AG09309 (cell line): ENCODE results near the gene ARHGAP18.

ENCODE experiments used
- DNase-seq: peaks from one replicate; pipeline ENCODE4 v3.0.0-alpha.2; 2010; ENCODE audit warnings: low read depth
- H3K4me3 ChIP-seq: 2 replicates; pipeline ENCODE4 v1.5.1; 2011; ENCODE audit warnings: mild to moderate bottlenecking, low read depth, low read length, moderate library complexity; ENCODE audit not compliant: control insufficient read depth
- CTCF ChIP-seq: IDR thresholded peaks from 2 replicates; pipeline ENCODE4 v1.5.1; 2011; ENCODE audit warnings: mild to moderate bottlenecking, low read depth, low read length, inconsistent platforms; ENCODE audit not compliant: insufficient read depth, control insufficient read depth; ENCODE audit errors: missing control alignments

Gene ARHGAP18

GRCh38 chr6:129740013-129740412, 30.0 kb upstream of the ARHGAP18 start:
- no peak for TF ChIP-seq CTCF
- H3K4me3 ChIP-seq: no peak overlapping the region
- DNase-seq: no peak

DNA sequence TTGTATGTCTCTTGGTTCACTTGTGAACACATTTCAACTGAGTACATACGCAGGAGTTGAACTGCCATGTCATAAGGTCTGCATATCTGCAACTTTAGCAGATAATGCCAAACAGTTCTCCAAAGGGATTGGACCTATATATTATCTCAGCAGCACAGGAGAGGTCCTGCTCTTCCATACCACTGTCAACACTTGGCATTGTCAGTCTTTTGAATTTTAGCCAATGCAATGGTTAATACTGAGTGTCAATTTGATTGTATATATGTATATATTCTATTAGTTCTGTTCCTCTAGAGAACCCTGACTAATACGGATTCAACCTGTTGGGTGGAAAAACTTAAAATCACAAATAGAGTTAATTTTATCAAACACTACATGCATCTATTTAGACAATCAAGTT, 26.1 kb upstream of the ARHGAP18 start:
- DNase-seq: no peak
- H3K4me3 ChIP-seq: no peak overlapping the region
- no peak for TF ChIP-seq CTCF

- no peak for TF ChIP-seq CTCF
- no peak overlapping the region for H3K4me3 ChIP-seq
- no peak for DNase-seq
These were observed 23.3 kb upstream of the ARHGAP18 start for GRCh38 chr6:129733290-129733689.

GRCh38 chr6:129732542-129732941, 22.6 kb upstream of the ARHGAP18 start:
- no peak for TF ChIP-seq CTCF
- no peak for DNase-seq
- H3K4me3 ChIP-seq: no peak overlapping the region

DNA sequence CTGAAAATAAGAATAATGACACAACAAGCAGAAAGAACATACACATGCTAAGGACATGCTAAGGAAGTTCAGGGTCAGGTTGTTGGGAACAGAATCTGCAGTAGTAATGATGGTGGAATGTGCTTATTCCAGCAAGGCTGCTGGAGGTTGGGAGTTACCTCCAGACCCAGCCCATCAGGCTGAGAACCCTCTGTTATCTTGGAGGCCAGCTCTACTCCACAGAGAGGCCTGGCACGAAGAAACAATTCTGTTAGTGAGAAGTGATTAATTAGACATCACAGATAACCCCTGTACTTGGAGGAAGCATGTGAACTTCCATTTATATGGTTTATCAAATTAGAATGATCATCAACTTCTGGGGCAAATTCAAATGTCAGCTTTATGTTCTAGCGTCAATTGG, 22.1 kb upstream of the ARHGAP18 start:
- no peak for TF ChIP-seq CTCF
- no peak overlapping the region for H3K4me3 ChIP-seq
- DNase-seq: no peak

DNA sequence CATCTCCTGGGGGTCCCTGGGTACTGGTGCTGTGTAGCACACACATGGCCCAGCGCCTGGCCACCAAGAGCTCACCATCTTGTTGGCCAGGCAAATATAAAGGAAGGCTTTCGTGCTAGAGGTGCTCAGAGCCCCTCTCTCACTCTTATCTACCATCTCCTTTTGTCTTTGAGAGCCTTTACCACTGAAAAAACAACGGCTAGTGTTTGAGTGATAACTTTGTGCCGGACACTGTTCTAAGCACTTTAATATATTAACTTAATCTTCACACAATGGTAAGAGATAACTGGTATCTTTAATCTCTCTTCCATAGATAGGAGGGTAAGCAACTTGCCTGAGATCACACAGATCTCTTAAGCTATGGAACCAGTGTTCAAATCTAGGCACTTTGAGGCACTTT, 21.5 kb upstream of the ARHGAP18 start:
- TF ChIP-seq CTCF: no peak
- H3K4me3 ChIP-seq: no peak overlapping the region
- no peak for DNase-seq

- peak; percentile 53 for TF ChIP-seq CTCF
- no peak for DNase-seq
- H3K4me3 ChIP-seq: no peak overlapping the region
These were observed 20.6 kb upstream of the ARHGAP18 start for GRCh38 chr6:129730477-129731165.
